ENCODE results near the gene CEP164. TPM values are rescaled to one million over a fixed set of nuclear protein-coding genes. Genes with fewer than 3 reads are reported as not detected.

The CEP164 gene
- polyA plus RNA-seq, 1 of the 3 experiments (the other 2 are of a cell fraction): 27.7 TPM

DNA sequence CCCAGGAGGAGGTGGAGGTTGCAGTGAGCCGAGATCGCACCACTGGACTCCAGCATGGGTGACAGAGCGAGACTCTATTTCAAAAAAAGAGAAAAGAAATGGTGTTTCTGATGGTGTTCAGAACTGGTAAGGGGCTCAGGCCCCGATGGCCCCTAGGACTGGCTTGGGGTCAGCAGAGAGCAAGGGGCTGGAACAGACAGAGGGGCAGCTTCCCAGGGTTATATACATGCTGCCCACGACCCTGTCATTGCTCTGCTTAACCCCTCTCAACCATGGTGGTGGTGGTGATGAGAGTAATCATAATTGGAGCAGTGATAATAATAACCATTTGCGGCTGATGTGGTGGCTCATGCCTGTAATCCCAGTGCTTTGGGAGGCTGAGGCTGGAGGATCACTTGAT, 79.4 kb downstream of the CEP164 start (continued):
- no peak for TF ChIP-seq ZBTB33 (IDR thresholded peaks at IDR 0.05; ENCODE audit: borderline replicate concordance, low read depth)

GRCh38 chr11:117408356-117408755, 80.7 kb downstream of the CEP164 start:
- CTCF ChIA-PET: interaction anchor here (0.7 to 6.9 kb wide), 4 partner anchors 11 to 400 kb away, joined by 3 to 73 read pairs (median 17); no protein-coding TSS in a partner anchor
- POLR2A ChIA-PET: no interaction called here

More at GRCh38 chr11:117408356-117408755, 80.7 kb downstream of the CEP164 start:
- no peaks in the 10 kb centered on the region for H3K27me3 ChIP-seq (ENCODE audit: insufficient read depth)
- no peak overlapping the region for H2AFZ ChIP-seq (ENCODE audit: low read depth)
- H3K27ac ChIP-seq (ENCODE audit: low read depth in 2 of 2, low read length in 1 of 2): no peak overlapping the region
- no peaks in the 10 kb centered on the region for H3K9me2 ChIP-seq
- no peak overlapping the region for H3K4me3 ChIP-seq (ENCODE audit: low read depth in 2 of 2, low read length in 1 of 2)
- no peaks in the 10 kb centered on the region for H3K9me3 ChIP-seq
- peaks cover 0 to 12% of the 10 kb centered on the region in 2 experiments; a peak in 1 of 4 replicates for H3K4me1 ChIP-seq (ENCODE audit: control insufficient read depth in 1 of 2, insufficient read depth in 2 of 2, low read depth in 1 of 2, low read length in 1 of 2)
- 100% methylated on average over 3 of the region's 3 CpGs for WGBS (ENCODE audit: low lambda C conversion rate)
- H3F3A ChIP-seq (replicated peaks; ENCODE audit: insufficient read depth): no peaks in the 10 kb centered on the region
- no peak overlapping the region for H3K9ac ChIP-seq
- no peak for TF ChIP-seq USF1 (IDR thresholded peaks at IDR 0.05; ENCODE audit: borderline replicate concordance, low read depth)
- TF ChIP-seq REST (IDR thresholded peaks at IDR 0.05; ENCODE audit: low read depth, low read length): no peak
- TF ChIP-seq EZH2phosphoT487 (IDR thresholded peaks at IDR 0.05; ENCODE audit: borderline replicate concordance, low read depth): no peak
- TF ChIP-seq GABPA (IDR thresholded peaks at IDR 0.05; ENCODE audit: low read depth): no peak
- DNase-seq: no peak
- no peak overlapping the region for H3K4me2 ChIP-seq
- H3K36me3 ChIP-seq (replicated peaks in 1 of 2; ENCODE audit: control insufficient read depth in 1 of 2, insufficient read depth in 2 of 2, low read length in 1 of 2): peaks cover 40 to 42% of the 10 kb centered on the region in 2 experiments
- no peaks in the 10 kb centered on the region for H4K20me1 ChIP-seq (ENCODE audit: insufficient read depth)
- no peaks in the 10 kb centered on the region for H3K79me2 ChIP-seq (ENCODE audit: insufficient read depth)
